ENCODE measurements around the gene TFDP2. TPM values are rescaled to one million over a fixed set of nuclear protein-coding genes. Genes with fewer than 3 reads are reported as not detected.

TFDP2 gene
- total RNA-seq, 4 donors from 2014 or later: 18.2 to 286 (median 64.4) TPM

GRCh38 chr3:142027300-142027699 lies 122.0 kb downstream of the TFDP2 start:
- intact Hi-C loops (cut with DNase I; ENCODE audit: low total_unique reads): no loop called here
- H3K9me3 ChIP-seq: no peaks in the 10 kb centered on the region
- H3K27me3 ChIP-seq: no peaks in the 10 kb centered on the region
- no peak for DNase-seq
- peak overlapping the region in 1 of 2 donors; percentile 55 for H3K27ac ChIP-seq
- H3K4me1 ChIP-seq: peaks cover 0 to 6% of the 10 kb centered on the region in 2 donors
- H3K36me3 ChIP-seq: no peaks in the 10 kb centered on the region
- peak overlapping the region; percentile 19 to 35 for H3K4me3 ChIP-seq
- TF ChIP-seq POLR2A (IDR thresholded peaks at IDR 0.05): no peak
- no peak for TF ChIP-seq CTCF (IDR thresholded peaks at IDR 0.05)

GRCh38 chr3:142026333-142026732 lies 123.0 kb downstream of the TFDP2 start:
- Histone ChIP-seq H3K36me3 (no peaks in the 10 kb centered on the region), H3K4me1 (peaks cover 0 to 6% of the 10 kb centered on the region in 2 donors), H3K27ac (no peak overlapping the region), H3K9me3 (no peaks in the 10 kb centered on the region), H3K27me3 (no peaks in the 10 kb centered on the region), H3K4me3 (no peak overlapping the region)
- intact Hi-C loops (cut with DNase I; ENCODE audit: low total_unique reads): no loop called here
- DNase-seq: no peak
- TF ChIP-seq POLR2A (IDR thresholded peaks at IDR 0.05): no peak
- no peak for TF ChIP-seq CTCF (IDR thresholded peaks at IDR 0.05)

- no peak for DNase-seq
- no peak overlapping the region for H3K27ac ChIP-seq
- no peaks in the 10 kb centered on the region for H3K4me1 ChIP-seq
- H3K9me3 ChIP-seq: no peaks in the 10 kb centered on the region
- no peaks in the 10 kb centered on the region for H3K36me3 ChIP-seq
- no peak overlapping the region for H3K4me3 ChIP-seq
- intact Hi-C loops (cut with DNase I; ENCODE audit: low total_unique reads): no loop called here
- TF ChIP-seq POLR2A (IDR thresholded peaks at IDR 0.05) (no peak), CTCF (IDR thresholded peaks at IDR 0.05) (no peak)
- no peaks in the 10 kb centered on the region for H3K27me3 ChIP-seq
These were observed 127.0 kb downstream of the TFDP2 start for GRCh38 chr3:142022381-142022780.

- TF ChIP-seq CTCF (IDR thresholded peaks at IDR 0.05) (no peak), POLR2A (IDR thresholded peaks at IDR 0.05) (no peak)
- Histone ChIP-seq H3K27ac (no peak overlapping the region), H3K36me3 (no peaks in the 10 kb centered on the region), H3K4me3 (no peak overlapping the region), H3K9me3 (no peaks in the 10 kb centered on the region), H3K4me1 (no peaks in the 10 kb centered on the region), H3K27me3 (no peaks in the 10 kb centered on the region)
- intact Hi-C loops (cut with DNase I; ENCODE audit: low total_unique reads): no loop called here
- no peak for DNase-seq
These were observed 128.2 kb downstream of the TFDP2 start for GRCh38 chr3:142021127-142021526.

GRCh38 chr3:142019794-142020320 lies 129.5 kb downstream of the TFDP2 start:
- no peaks in the 10 kb centered on the region for H3K4me1 ChIP-seq
- no peak for TF ChIP-seq CTCF (IDR thresholded peaks at IDR 0.05)
- no peak for TF ChIP-seq POLR2A (IDR thresholded peaks at IDR 0.05)
- H3K9me3 ChIP-seq: no peaks in the 10 kb centered on the region
- H3K36me3 ChIP-seq: no peaks in the 10 kb centered on the region
- no peak overlapping the region for H3K27ac ChIP-seq
- no peaks in the 10 kb centered on the region for H3K27me3 ChIP-seq
- intact Hi-C loops (cut with DNase I; ENCODE audit: low total_unique reads): no loop called here
- no peak overlapping the region for H3K4me3 ChIP-seq
- DNase-seq: no peak
